Vagina (tissue), 2 donors: Measurements from ENCODE around the gene KCTD15.

ENCODE experiments used
- CTCF ChIP-seq, 3 experiments: fragments of 450-650 bp in 2 of 3; fragments of 200-600 bp in 1 of 3; sonication (generic) in 1 of 3; IDR thresholded peaks; one replicate each; pipeline ENCODE4 v1.5.1; 2017 to 2019; ENCODE audit warnings: antibody characterized with exemption in 3 of 3, mild to moderate bottlenecking in 2 of 3, moderate library complexity in 2 of 3
- POLR2A ChIP-seq, 2 donors: fragments of 450-650 bp; IDR thresholded peaks; one replicate each; pipeline ENCODE4 v1.6.1; 2017; ENCODE audit warnings: antibody characterized with exemption in 2 of 2, mild to moderate bottlenecking in 2 of 2, moderate library complexity in 2 of 2
- POLR2AphosphoS5 ChIP-seq, 2 donors: sonication (generic); formaldehyde crosslinking; IDR thresholded peaks; one replicate each; pipeline ENCODE4 v1.9.0; 2017; ENCODE audit warnings: antibody characterized with exemption in 2 of 2, mild to moderate bottlenecking in 2 of 2, low read depth in 1 of 2; ENCODE audit not compliant: insufficient read depth in 1 of 2

DNA sequence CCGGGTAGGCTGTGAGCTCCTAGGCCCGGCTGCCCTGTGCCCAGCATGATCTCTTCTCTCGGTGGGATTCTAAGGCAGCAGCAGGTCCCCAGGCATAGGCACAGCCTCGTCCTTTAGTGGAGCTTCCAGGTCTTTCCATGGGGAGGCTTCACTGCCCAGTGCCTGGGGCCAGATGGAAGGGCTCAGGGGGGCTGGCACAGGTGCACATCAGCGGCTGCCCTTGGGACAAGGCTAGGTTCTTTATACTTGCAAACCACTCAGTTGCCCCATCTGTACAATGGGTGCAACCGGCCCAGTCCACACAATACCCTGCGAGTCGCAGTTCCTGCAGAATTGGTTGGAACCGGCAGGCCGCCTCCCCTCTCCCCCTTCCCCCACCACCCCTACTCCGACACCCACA lies 14.2 kb downstream of the KCTD15 start:
- TF ChIP-seq CTCF (IDR thresholded peaks at IDR 0.05) (no peak), POLR2A (IDR thresholded peaks at IDR 0.05) (no peak), POLR2AphosphoS5 (IDR thresholded peaks at IDR 0.05; ENCODE audit: insufficient read depth in 1 of 2, low read depth in 1 of 2) (no peak)
